Transverse colon (tissue), 4 donors: Measurements from ENCODE around the gene DDX19B. TPM values are rescaled to one million over a fixed set of nuclear protein-coding genes. Genes with fewer than 3 reads are reported as not detected.
A peak's percentile ranks its signal among the peaks of the same experiment; 100 is the strongest.
"Not testable (repeated sequence)": the region's sequence is repeated elsewhere in the genome, so short reads cannot be mapped to it uniquely, and the experiment has no call there.

Source experiments
- DNase-seq: peaks from one replicate; pipeline ENCODE4 v3.0.0-alpha.2; 2019
- H3K27ac ChIP-seq, 4 donors: fragments of 200-600 bp; sonication (generic); 2 replicates each; pipeline ENCODE4 v1.5.1; 2016 to 2018; ENCODE audit warnings: inconsistent platforms in 4 of 4
- H3K27me3 ChIP-seq: fragments of 200-600 bp; sonication (generic); 2 replicates; pipeline ENCODE4 v1.5.1; 2017; ENCODE audit warnings: inconsistent platforms
- H3K36me3 ChIP-seq, 4 donors: fragments of 200-600 bp; sonication (generic); 2 replicates each; pipeline ENCODE4 v1.5.1; 2017 to 2019; ENCODE audit warnings: inconsistent platforms in 4 of 4
- H3K4me1 ChIP-seq, 4 donors: fragments of 200-600 bp; sonication (generic); 2 replicates each; pipeline ENCODE4 v1.5.1; 2017 to 2020; ENCODE audit warnings: inconsistent platforms in 4 of 4
- H3K4me3 ChIP-seq, 4 donors: fragments of 200-600 bp; sonication (generic); 1 replicate in 1 of 4; 2 replicates in 3 of 4; pipeline versions ENCODE4 v1.5.1 to v1.6.1; 2017 to 2019; ENCODE audit warnings: inconsistent platforms in 4 of 4
- H3K9me3 ChIP-seq, 2 donors: fragments of 200-600 bp; sonication (generic); 2 replicates each; pipeline ENCODE4 v1.5.1; 2017 to 2019; ENCODE audit warnings: inconsistent platforms in 2 of 2
- CTCF ChIP-seq, 5 experiments: fragments of 200-600 bp in 3 of 5; fragments of 450-650 bp in 2 of 5; sonication (generic) in 3 of 5; IDR thresholded peaks; 1 replicate in 2 of 5; 2 replicates in 3 of 5; pipeline ENCODE4 v1.5.1; 2016 to 2017; ENCODE audit warnings: antibody characterized with exemption in 5 of 5, inconsistent platforms in 3 of 5, mild to moderate bottlenecking in 2 of 5, moderate library complexity in 1 of 5
- EP300 ChIP-seq: sonication (generic); formaldehyde crosslinking; IDR thresholded peaks from one replicate; pipeline ENCODE4 v1.6.1; 2017; ENCODE audit warnings: antibody characterized with exemption, low read depth
- POLR2A ChIP-seq: fragments of 450-650 bp; IDR thresholded peaks from one replicate; pipeline ENCODE4 v1.6.1; 2016; ENCODE audit warnings: antibody characterized with exemption, mild to moderate bottlenecking, moderate library complexity
- POLR2AphosphoS5 ChIP-seq, 3 donors: sonication (generic); formaldehyde crosslinking; IDR thresholded peaks; one replicate each; pipeline ENCODE4 v1.6.1; 2016; ENCODE audit warnings: antibody characterized with exemption in 3 of 3
- WGBS, 2 donors: methylation state at CpG; one replicate each; pipeline ENCODE4 v1.1.5; 2018; ENCODE audit warnings: low coverage in 1 of 2; 5-methylcytosine and 5-hydroxymethylcytosine counted together
- in situ Hi-C, 4 donors: fragments of 200-750 bp; cut with MboI; loops; one replicate each; pipeline versions ENCODE4 v1.15.0 to v1.15.1; 2017; ENCODE audit warnings: low sequenced_read_pairs in 3 of 4, low pct_ligation_motif_present in 1 of 4, low pct_unique_long_range_greater_than_20kb in 1 of 4
- intact Hi-C: fragments of 100-400 bp; cut with DNase I; formaldehyde crosslinking; loops from one replicate; pipeline ENCODE4 v1.15.1; 2023; ENCODE audit warnings: low total_unique reads
- total RNA-seq, 4 donors: library from RNA; depleted of rRNA; stranded (reverse); fragments of >200 nt; gene quantifications; one replicate each; pipeline ENCODE4 v1.1.0, GENCODE V29; 2016

Gene DDX19B
- total RNA-seq, 4 donors from 2014 or later, result 10.5 to 33.7 (median 22.6) TPM

DNA sequence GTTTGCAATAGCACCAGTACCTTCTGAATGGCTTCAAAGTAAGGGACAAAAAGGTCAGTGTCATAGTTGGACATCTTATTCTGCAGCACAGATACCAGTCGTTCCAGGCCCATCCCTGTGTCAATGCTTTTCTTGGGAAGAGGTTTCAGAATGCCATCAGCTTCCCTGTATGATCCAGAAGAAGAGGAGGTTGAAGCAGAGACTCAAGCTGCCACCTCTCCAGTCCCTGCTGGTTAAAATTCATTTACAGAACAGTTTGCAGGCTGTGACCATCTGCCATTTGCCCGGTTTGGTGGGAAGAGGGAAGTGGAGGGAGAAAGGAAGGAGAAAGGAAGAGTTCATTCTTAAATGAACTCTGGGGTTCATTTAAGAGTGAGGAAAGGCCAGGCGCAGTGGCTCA lies 28.8 kb upstream of the DDX19B start:
- WGBS, 2 donors, result 86 to 100% methylated on average over 2 to 3 of the region's 3 CpGs
- Histone ChIP-seq H3K36me3 (peaks cover 0 to 72% (median 35%) of the 10 kb centered on the region in 4 donors), H3K4me1 (no peaks in the 10 kb centered on the region), H3K9me3 (no peaks in the 10 kb centered on the region), H3K27ac (no peak overlapping the region), H3K4me3 (no peak overlapping the region), H3K27me3 (no peaks in the 10 kb centered on the region)
- intact Hi-C loops (no loop called here), in situ Hi-C loops (loop anchor here in 1 of 4 donors (25.0 kb wide), 1 partner anchor 108 kb away; the partner anchor contains the start of gene CLEC18C)
- no peak for TF ChIP-seq EP300
- TF ChIP-seq CTCF (IDR thresholded peaks at IDR 0.05), result no peak
- no peak for TF ChIP-seq POLR2A
- no peak for TF ChIP-seq POLR2AphosphoS5 (IDR thresholded peaks at IDR 0.05)
- no peak for DNase-seq

DNA sequence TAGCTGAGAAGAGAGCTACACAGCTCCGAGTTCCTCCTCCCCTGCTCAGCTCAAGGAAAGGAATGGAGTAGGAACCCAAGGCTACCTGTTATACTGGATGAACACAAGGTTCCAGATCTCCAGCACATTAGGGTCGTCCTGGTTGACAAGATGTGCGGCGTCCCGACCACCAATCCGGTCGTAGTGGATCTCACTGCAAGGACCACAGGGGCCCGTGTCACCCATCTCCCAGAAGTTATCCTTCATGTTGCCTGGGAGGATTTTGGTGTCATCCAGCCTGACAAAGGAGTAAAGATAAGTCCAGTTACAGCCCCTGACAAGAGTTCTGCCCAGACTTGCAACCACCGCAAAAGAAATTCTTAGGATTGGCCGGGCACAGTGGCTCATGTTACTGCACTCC lies 27.3 kb upstream of the DDX19B start:
- in situ Hi-C loops, result loop anchor here in 1 of 4 donors (25.0 kb wide), 1 partner anchor 109 kb away; the partner anchor contains the start of gene CLEC18C
- Histone ChIP-seq H3K36me3 (peaks cover 0 to 69% (median 35%) of the 10 kb centered on the region in 4 donors), H3K27me3 (no peaks in the 10 kb centered on the region), H3K27ac (no peak overlapping the region), H3K4me1 (no peaks in the 10 kb centered on the region), H3K4me3 (no peak overlapping the region), H3K9me3 (no peaks in the 10 kb centered on the region)
- whole genome bisulfite sequencing, 2 donors, result 94 to 100% methylated on average over 1 to 10 of the region's 10 CpGs
- no peak for DNase-seq
- no peak for TF ChIP-seq CTCF (IDR thresholded peaks at IDR 0.05)
- no peak for TF ChIP-seq POLR2AphosphoS5 (IDR thresholded peaks at IDR 0.05)
- TF ChIP-seq POLR2A, result no peak
- TF ChIP-seq EP300, result no peak
- intact Hi-C loops, result no loop called here

DNA sequence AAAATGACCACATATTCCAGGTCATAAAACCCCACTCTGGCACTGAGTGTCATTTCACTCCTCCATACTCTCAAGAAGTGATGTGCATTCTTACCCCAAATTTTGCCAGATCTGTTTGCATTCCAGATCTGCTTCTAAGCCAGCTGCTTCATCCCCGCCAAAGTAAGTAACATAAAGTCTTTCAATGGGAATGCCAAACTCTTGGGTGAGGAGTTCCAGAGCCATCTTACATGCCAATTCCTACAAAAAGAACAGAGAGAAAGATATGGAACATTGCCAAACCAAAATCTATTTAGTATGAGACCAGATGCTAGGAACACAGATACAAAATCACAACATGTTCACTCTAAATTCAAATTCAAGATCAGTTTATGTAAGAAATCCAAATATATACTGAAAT lies 22.6 kb upstream of the DDX19B start:
- TF ChIP-seq POLR2AphosphoS5 (IDR thresholded peaks at IDR 0.05) (no peak), EP300 (no peak), CTCF (IDR thresholded peaks at IDR 0.05) (no peak), POLR2A (no peak)
- peaks cover 0 to 73% (median 34%) of the 10 kb centered on the region in 4 donors for H3K36me3 ChIP-seq

GRCh38 chr16:70287304-70287971 lies 11.5 kb upstream of the DDX19B start:
- Histone ChIP-seq H3K27ac (peak overlapping the region; percentile 91 to 98 (median 96)), H3K4me1 (peaks cover 9 to 35% (median 26%) of the 10 kb centered on the region in 4 donors), H3K4me3 (peak overlapping the region in 3 of 4 donors; percentile 63 to 90 (median 67))
- intact Hi-C loops, result loop anchor here (5.0 kb wide), 1 partner anchor 1150 kb away; no protein-coding TSS in a partner anchor
- H3K27me3 ChIP-seq, DNase-seq, H3K36me3 ChIP-seq, in situ Hi-C loops, H3K9me3 ChIP-seq: not testable (repeated sequence)
- WGBS, 2 donors, result 84 to 88% methylated on average over 1 to 17 of the region's 17 CpGs

More for the DNA sequence above, 22.6 kb upstream of the DDX19B start:
- Histone ChIP-seq H3K27ac (no peak overlapping the region), H3K4me3 (no peak overlapping the region), H3K9me3 (no peaks in the 10 kb centered on the region), H3K27me3 (no peaks in the 10 kb centered on the region), H3K4me1 (no peaks in the 10 kb centered on the region)
- WGBS, 2 donors, result 88% methylated on average over 1 of the region's 1 CpG; no CpG with 5 or more reads in 1 of the 2 donors
- in situ Hi-C loops (no loop called here), intact Hi-C loops (no loop called here)
- DNase-seq, result no peak
